SJSA1 (cell line): ENCODE results near the gene MLX. TPM values are rescaled to one million over a fixed set of nuclear protein-coding genes. Genes with fewer than 3 reads are reported as not detected.
"Not testable (repeated sequence)": the region's sequence is repeated elsewhere in the genome, so short reads cannot be mapped to it uniquely, and the experiment has no call there.

Experiments
- DNase-seq, 2 experiments: peaks; one replicate each; pipeline ENCODE4 v3.0.0-alpha.2; 2015 to 2020; ENCODE audit warnings: low spot score in 2 of 2, low read depth in 1 of 2
- H3K27ac ChIP-seq: fragments of 250-450 bp; sonication (Bioruptor Pico); 2 replicates; pipeline ENCODE4 v1.5.1; 2020; ENCODE audit warnings: mild to moderate bottlenecking, moderate library complexity
- H3K27me3 ChIP-seq: fragments of 250-450 bp; sonication (Bioruptor Pico); replicated peaks from 2 replicates; pipeline ENCODE4 v1.5.1; 2020; ENCODE audit warnings: mild to moderate bottlenecking, moderate library complexity
- H3K36me3 ChIP-seq: fragments of 250-450 bp; sonication (Bioruptor Pico); 2 replicates; pipeline ENCODE4 v1.5.1; 2020; ENCODE audit warnings: mild to moderate bottlenecking
- H3K4me1 ChIP-seq: fragments of 250-450 bp; sonication (Bioruptor Pico); replicated peaks from 2 replicates; pipeline ENCODE4 v1.6.1; 2021; ENCODE audit warnings: mild to moderate bottlenecking
- H3K4me3 ChIP-seq: fragments of 250-450 bp; sonication (Bioruptor Pico); 2 replicates; pipeline ENCODE4 v1.5.1; 2020; ENCODE audit warnings: mild to moderate bottlenecking
- H3K9me3 ChIP-seq: fragments of 250-450 bp; sonication (Bioruptor Pico); replicated peaks from 2 replicates; pipeline ENCODE4 v1.5.1; 2020; ENCODE audit warnings: mild to moderate bottlenecking
- total RNA-seq: library from RNA; depleted of rRNA; stranded (reverse); fragments of >200 nt; shearing (Covaris generic); gene quantifications from 2 replicates; pipeline ENCODE4 v1.2.3, GENCODE V29; 2014

Gene MLX
- total RNA-seq, 1 experiment from 2014 or later = 35.0 TPM

- DNase-seq, H3K4me1 ChIP-seq: not testable (repeated sequence)
Observed at GRCh38 chr17:42555961-42556617, 10.8 kb upstream of the MLX start.

GRCh38 chr17:42559075-42559474 lies 7.8 kb upstream of the MLX start:
- Histone ChIP-seq H3K36me3 (peaks cover 13% of the 10 kb centered on the region), H3K4me1 (peaks cover 22% of the 10 kb centered on the region), H3K27me3 (no peaks in the 10 kb centered on the region), H3K4me3 (no peak overlapping the region), H3K27ac (no peak overlapping the region), H3K9me3 (no peaks in the 10 kb centered on the region)
- no peak for DNase-seq

More at GRCh38 chr17:42555961-42556617, 10.8 kb upstream of the MLX start:
- H3K36me3 ChIP-seq, H3K27ac ChIP-seq, H3K4me3 ChIP-seq, H3K27me3 ChIP-seq, H3K9me3 ChIP-seq: not testable (repeated sequence)

DNA sequence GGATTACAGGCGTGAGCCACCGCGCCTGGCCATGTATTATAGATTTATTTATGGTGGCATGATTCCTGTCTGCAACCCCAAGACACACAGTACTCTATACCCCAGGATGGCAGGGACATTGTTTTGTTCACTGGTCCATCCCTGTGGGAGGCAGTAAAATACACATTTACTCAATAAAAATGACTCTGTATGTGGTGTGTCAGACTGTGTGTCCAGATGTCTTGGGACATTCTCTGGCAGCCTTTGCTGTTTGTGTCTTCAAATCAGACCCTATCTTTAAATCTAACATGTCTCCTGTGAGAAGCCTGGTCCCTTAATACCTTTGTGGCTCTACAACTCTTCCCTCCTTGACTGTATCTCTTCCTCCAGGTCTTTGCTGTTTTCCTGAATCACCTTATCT lies 6.7 kb upstream of the MLX start:
- no peak overlapping the region for H3K27ac ChIP-seq
- H3K27me3 ChIP-seq = no peaks in the 10 kb centered on the region
- no peaks in the 10 kb centered on the region for H3K9me3 ChIP-seq
- H3K4me3 ChIP-seq = no peak overlapping the region
- peaks cover 24% of the 10 kb centered on the region for H3K36me3 ChIP-seq
- peaks cover 22% of the 10 kb centered on the region for H3K4me1 ChIP-seq
- DNase-seq = no peak

GRCh38 chr17:42561897-42562387 lies 5.0 kb upstream of the MLX start, which contains the start of gene COASY:
COASY (plus strand) TSS chr17:42562148; CDS start chr17:42562623, 475 bp downstream.
- peak within 1 kb of the TSS; percentile 59 for H3K4me3 ChIP-seq
- peak; percentile 89 to 97 for DNase-seq
- H3K36me3 ChIP-seq = peaks cover 41% of the 10 kb centered on the region
- H3K9me3 ChIP-seq = no peaks in the 10 kb centered on the region
- no peaks in the 10 kb centered on the region for H3K27me3 ChIP-seq
- peak within 1 kb of the TSS; percentile 48 for H3K27ac ChIP-seq
- peaks cover 28% of the 10 kb centered on the region for H3K4me1 ChIP-seq

GRCh38 chr17:42562388-42563142 lies 4.3 kb upstream of the MLX start:
- Histone ChIP-seq H3K27me3 (no peaks in the 10 kb centered on the region), H3K27ac (peak overlapping the region; percentile 48), H3K4me1 (peaks cover 30% of the 10 kb centered on the region), H3K9me3 (no peaks in the 10 kb centered on the region), H3K36me3 (peaks cover 48% of the 10 kb centered on the region), H3K4me3 (peak overlapping the region; percentile 59)
- no peak for DNase-seq

- peak overlapping the region; percentile 59 for H3K4me3 ChIP-seq
- DNase-seq = no peak
- H3K27ac ChIP-seq = no peak overlapping the region; the same call in 1 of the 2 replicates
- no peaks in the 10 kb centered on the region for H3K27me3 ChIP-seq
- peaks cover 35% of the 10 kb centered on the region for H3K4me1 ChIP-seq
- H3K36me3 ChIP-seq = peaks cover 52% of the 10 kb centered on the region
- H3K9me3 ChIP-seq = no peaks in the 10 kb centered on the region
Observed at GRCh38 chr17:42563143-42563509, 3.8 kb upstream of the MLX start.

- H3K9me3 ChIP-seq = no peaks in the 10 kb centered on the region
- peaks cover 55% of the 10 kb centered on the region for H3K36me3 ChIP-seq
- no peaks in the 10 kb centered on the region for H3K27me3 ChIP-seq
- DNase-seq = no peak
- no peak overlapping the region for H3K27ac ChIP-seq
- H3K4me1 ChIP-seq = peaks cover 35% of the 10 kb centered on the region
- H3K4me3 ChIP-seq = peak overlapping the region; percentile 59
Observed at GRCh38 chr17:42563543-42563942, 3.4 kb upstream of the MLX start.

DNA sequence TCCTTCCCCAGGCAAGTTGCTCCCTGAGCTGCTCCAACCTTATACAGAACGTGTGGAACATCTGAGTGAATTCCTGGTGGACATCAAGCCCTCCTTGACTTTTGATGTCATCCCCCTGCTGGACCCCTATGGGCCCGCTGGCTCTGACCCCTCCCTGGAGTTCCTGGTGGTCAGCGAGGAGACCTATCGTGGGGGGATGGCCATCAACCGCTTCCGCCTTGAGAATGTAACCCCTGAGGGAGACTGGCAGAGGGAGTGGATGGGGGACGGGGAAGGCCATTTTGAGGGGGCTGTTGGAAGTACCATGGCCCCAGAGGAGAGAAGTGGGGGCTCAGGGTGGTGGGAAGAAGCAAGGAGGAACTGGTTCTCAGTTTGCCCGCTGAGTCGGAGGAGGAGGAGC lies 3.0 kb upstream of the MLX start:
- Histone ChIP-seq H3K27me3 (no peaks in the 10 kb centered on the region), H3K27ac (no peak overlapping the region), H3K4me1 (peaks cover 35% of the 10 kb centered on the region), H3K36me3 (peaks cover 59% of the 10 kb centered on the region), H3K4me3 (no peak overlapping the region), H3K9me3 (no peaks in the 10 kb centered on the region)
- DNase-seq = no peak

DNA sequence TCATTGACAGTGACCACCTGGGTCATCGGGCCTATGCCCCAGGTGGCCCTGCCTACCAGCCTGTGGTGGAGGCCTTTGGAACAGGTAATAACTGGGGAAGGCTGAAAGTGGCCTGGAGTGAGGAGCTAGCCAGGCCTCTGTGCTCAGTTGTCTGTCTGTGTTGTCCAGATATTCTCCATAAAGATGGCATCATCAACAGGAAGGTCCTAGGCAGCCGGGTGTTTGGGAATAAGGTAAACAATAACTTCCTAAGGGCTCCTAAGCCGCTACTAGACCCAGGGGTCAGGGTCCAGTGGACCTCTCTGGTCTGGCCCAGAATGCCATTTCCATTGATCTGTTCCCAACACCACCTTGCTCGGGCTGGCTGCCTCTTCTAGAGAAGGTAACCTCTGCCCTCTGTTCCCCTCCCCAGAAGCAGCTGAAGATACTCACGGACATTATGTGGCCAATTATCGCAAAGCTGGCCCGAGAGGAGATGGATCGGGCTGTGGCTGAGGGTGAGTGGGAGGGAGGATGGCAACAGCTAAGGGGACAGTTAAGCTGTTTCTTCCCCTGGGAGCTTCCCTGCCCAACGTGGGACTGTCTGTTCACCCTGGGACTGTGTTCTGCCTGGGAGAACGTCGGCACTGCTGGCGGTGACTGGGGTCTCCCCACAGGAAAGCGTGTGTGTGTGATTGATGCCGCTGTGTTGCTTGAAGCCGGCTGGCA lies 1.9 kb upstream of the MLX start:
- H3K27ac ChIP-seq = no peak overlapping the region
- peaks cover 70% of the 10 kb centered on the region for H3K36me3 ChIP-seq
- H3K9me3 ChIP-seq = no peaks in the 10 kb centered on the region
- H3K4me1 ChIP-seq = peaks cover 35% of the 10 kb centered on the region
- no peaks in the 10 kb centered on the region for H3K27me3 ChIP-seq
- DNase-seq = no peak
- no peak overlapping the region for H3K4me3 ChIP-seq

- H3K9me3 ChIP-seq = no peaks in the 10 kb centered on the region
- no peak overlapping the region for H3K4me3 ChIP-seq
- DNase-seq = no peak
- H3K36me3 ChIP-seq = peaks cover 77% of the 10 kb centered on the region
- H3K27ac ChIP-seq = no peak overlapping the region
- H3K27me3 ChIP-seq = no peaks in the 10 kb centered on the region
- peaks cover 35% of the 10 kb centered on the region for H3K4me1 ChIP-seq
Observed at GRCh38 chr17:42565523-42566214, 1.2 kb upstream of the MLX start.

DNA sequence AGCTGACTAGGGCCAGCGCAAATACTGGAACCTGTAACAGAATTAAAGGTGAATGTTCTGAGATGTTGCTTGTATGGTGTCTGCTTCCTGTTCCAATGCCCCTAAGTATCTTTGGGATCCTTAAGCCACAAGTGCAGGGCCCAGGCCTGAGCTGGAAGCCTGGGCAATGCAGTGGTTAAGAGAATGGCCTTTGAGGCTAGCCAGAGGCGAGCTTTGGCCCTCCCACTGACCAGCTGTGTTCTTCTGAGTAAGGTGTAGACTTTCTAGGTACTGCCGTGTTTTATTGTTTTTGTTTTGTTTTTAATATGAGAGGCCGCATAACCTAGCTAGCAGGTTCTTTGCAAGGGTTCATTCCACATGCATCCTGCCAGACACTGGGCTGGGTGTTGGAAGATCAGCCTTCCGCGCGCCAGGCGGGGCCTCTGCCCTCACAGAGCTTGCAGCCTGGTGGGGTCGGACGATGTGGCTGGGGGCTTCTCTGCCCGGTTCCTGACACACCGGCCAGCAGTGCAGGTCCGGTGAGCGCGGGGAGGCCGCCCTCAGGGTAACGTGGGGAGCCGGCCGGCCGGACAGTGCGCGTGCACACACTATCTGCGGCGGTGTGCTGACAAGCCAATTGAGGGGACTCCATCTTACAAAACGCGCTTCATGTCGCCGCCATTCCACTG lies 551 bp upstream of the MLX start:
- no peak for DNase-seq
- Histone ChIP-seq H3K9me3 (no peaks in the 10 kb centered on the region), H3K27me3 (no peaks in the 10 kb centered on the region), H3K4me1 (peaks cover 31% of the 10 kb centered on the region), H3K4me3 (peak overlapping the region; percentile 62), H3K27ac (peak overlapping the region; percentile 55), H3K36me3 (peaks cover 83% of the 10 kb centered on the region)

DNA sequence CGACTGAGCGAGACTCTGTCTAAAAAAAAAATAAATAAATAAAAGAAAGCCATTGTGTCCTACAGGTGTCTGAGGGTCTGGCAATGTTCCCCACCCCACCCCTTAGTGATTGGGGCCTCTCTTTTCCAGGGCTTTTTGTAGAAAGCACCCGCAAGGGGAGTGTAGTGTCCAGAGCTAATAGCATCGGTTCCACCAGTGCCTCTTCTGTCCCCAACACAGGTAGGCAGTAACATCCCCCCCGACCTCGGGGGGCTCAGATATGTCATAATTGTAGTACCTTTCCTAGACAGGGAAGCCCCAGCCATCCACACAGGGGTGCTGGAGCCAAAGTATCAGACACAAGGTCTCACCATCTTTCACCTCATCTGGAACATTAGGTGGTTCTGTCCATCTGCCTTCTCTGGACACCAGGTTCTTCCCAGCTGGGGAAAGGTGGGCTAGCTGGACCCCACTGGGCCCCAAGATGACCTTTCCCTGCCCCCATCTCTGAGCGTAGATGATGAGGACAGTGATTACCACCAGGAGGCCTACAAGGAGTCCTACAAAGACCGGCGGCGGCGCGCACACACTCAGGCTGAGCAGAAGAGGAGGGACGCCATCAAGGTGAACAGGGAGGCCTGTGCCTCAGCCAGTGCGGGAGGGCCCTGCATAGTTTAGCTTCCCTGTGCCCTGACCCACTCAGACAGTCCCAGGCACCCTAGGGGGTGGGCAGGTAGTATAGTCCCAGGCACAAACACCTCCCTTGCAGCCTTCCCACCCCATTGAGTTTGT lies 1.6 kb downstream of the MLX start:
- Histone ChIP-seq H3K27me3 (no peaks in the 10 kb centered on the region), H3K27ac (no peak overlapping the region), H3K9me3 (no peaks in the 10 kb centered on the region), H3K4me1 (peaks cover 17% of the 10 kb centered on the region), H3K4me3 (no peak overlapping the region), H3K36me3 (peaks cover 97% of the 10 kb centered on the region)
- DNase-seq = no peak
